Liver (tissue), 9 donors: Measurements from ENCODE around the gene TDRD9. TPM values are rescaled to one million over a fixed set of nuclear protein-coding genes. Genes with fewer than 3 reads are reported as not detected.

Experiments
- DNase-seq: peaks from one replicate; pipeline ENCODE4 v3.0.0-alpha.2; 2017; ENCODE audit warnings: low spot score
- H3K27ac ChIP-seq, 2 donors: one replicate each; pipeline ENCODE4 v1.7.0; 2013; ENCODE audit warnings: inconsistent platforms in 2 of 2, low read length in 2 of 2, control low read depth in 1 of 2, low read depth in 1 of 2, mild to moderate bottlenecking in 1 of 2
- H3K27me3 ChIP-seq, 4 donors: one replicate each; pipeline versions ENCODE4 v1.6.1 to v1.7.0; 2013; ENCODE audit warnings: low read length in 3 of 4, inconsistent platforms in 1 of 4, mild to moderate bottlenecking in 1 of 4, moderate library complexity in 1 of 4; ENCODE audit not compliant: control insufficient read depth in 4 of 4, insufficient read depth in 4 of 4
- H3K36me3 ChIP-seq, 4 donors: one replicate each; pipeline versions ENCODE4 v1.6.1 to v1.7.0; 2013; ENCODE audit warnings: low read length in 3 of 4, mild to moderate bottlenecking in 3 of 4, low read depth in 1 of 4, moderate library complexity in 1 of 4; ENCODE audit not compliant: control insufficient read depth in 4 of 4, insufficient read depth in 3 of 4
- H3K4me1 ChIP-seq, 4 donors: one replicate each; pipeline versions ENCODE4 v1.6.1 to v1.7.0; 2013; ENCODE audit warnings: low read length in 3 of 4, mild to moderate bottlenecking in 3 of 4, moderate library complexity in 1 of 4; ENCODE audit not compliant: control insufficient read depth in 4 of 4, insufficient read depth in 4 of 4
- H3K4me3 ChIP-seq, 3 donors: one replicate each; pipeline versions ENCODE4 v1.6.1 to v1.7.0; 2013; ENCODE audit warnings: low read length in 3 of 3, control low read depth in 1 of 3, low read depth in 1 of 3, mild to moderate bottlenecking in 1 of 3
- H3K9ac ChIP-seq, 2 donors: one replicate each; pipeline ENCODE4 v1.7.0; 2013; ENCODE audit warnings: low read length in 2 of 2, mild to moderate bottlenecking in 2 of 2, moderate library complexity in 2 of 2, control low read depth in 1 of 2, low read depth in 1 of 2
- H3K9me3 ChIP-seq, 4 donors: one replicate each; pipeline versions ENCODE4 v1.6.1 to v1.7.0; 2013; ENCODE audit warnings: low read length in 3 of 4; ENCODE audit not compliant: control insufficient read depth in 4 of 4
- ATF3 ChIP-seq: IDR thresholded peaks from 2 replicates; pipeline ENCODE4 v1.6.1; 2016; ENCODE audit warnings: antibody characterized with exemption
- CTCF ChIP-seq: fragments of 150-350 bp; IDR thresholded peaks from 2 replicates; pipeline ENCODE4 v1.5.1; 2017; ENCODE audit warnings: improper control_type of control experiment, low read depth, low read length; ENCODE audit not compliant: missing input control
- EGR1 ChIP-seq, 2 donors: IDR thresholded peaks; 2 replicates each; pipeline ENCODE4 v1.6.1; 2016 to 2018; ENCODE audit warnings: antibody characterized with exemption in 2 of 2, low read depth in 2 of 2
- FOXA1 ChIP-seq: IDR thresholded peaks from 2 replicates; pipeline ENCODE4 v1.6.1; 2016; ENCODE audit warnings: antibody characterized with exemption
- FOXA2 ChIP-seq: IDR thresholded peaks from 2 replicates; pipeline ENCODE4 v1.6.1; 2016; ENCODE audit warnings: antibody characterized with exemption
- GABPA ChIP-seq, 2 donors: IDR thresholded peaks in 1 of 2; conservative IDR thresholded peaks in 1 of 2; 2 replicates each; pipeline ENCODE4 v1.6.1; 2016; ENCODE audit warnings: antibody characterized with exemption in 2 of 2, mild to moderate bottlenecking in 1 of 2, moderate library complexity in 1 of 2
- HNF4A ChIP-seq, 2 donors: conservative IDR thresholded peaks; 2 replicates each; pipeline ENCODE4 v1.6.1; 2016; ENCODE audit warnings: antibody characterized with exemption in 2 of 2, mild to moderate bottlenecking in 2 of 2
- HNF4G ChIP-seq: IDR thresholded peaks from 2 replicates; pipeline ENCODE4 v1.6.1; 2016; ENCODE audit warnings: antibody characterized with exemption
- JUND ChIP-seq, 2 donors: IDR thresholded peaks; 2 replicates each; pipeline ENCODE4 v1.6.1; 2016; ENCODE audit warnings: antibody characterized with exemption in 2 of 2
- NR2F2 ChIP-seq: IDR thresholded peaks from 2 replicates; pipeline ENCODE4 v1.6.1; 2016; ENCODE audit warnings: antibody characterized with exemption
- RAD21 ChIP-seq, 2 donors: IDR thresholded peaks; 2 replicates each; pipeline ENCODE4 v1.6.1; 2016; ENCODE audit warnings: antibody characterized with exemption in 2 of 2, mild to moderate bottlenecking in 2 of 2
- REST ChIP-seq: IDR thresholded peaks from 2 replicates; pipeline ENCODE4 v1.6.1; 2016; ENCODE audit warnings: antibody characterized with exemption, mild to moderate bottlenecking
- RXRA ChIP-seq, 2 donors: IDR thresholded peaks; 2 replicates each; pipeline ENCODE4 v1.6.1; 2017 to 2018; ENCODE audit warnings: antibody characterized with exemption in 2 of 2, mild to moderate bottlenecking in 1 of 2
- SP1 ChIP-seq: IDR thresholded peaks from 2 replicates; pipeline ENCODE4 v1.6.1; 2018; ENCODE audit warnings: antibody characterized with exemption, mild to moderate bottlenecking
- TAF1 ChIP-seq: conservative IDR thresholded peaks from 2 replicates; pipeline ENCODE4 v1.6.1; 2016; ENCODE audit warnings: antibody characterized with exemption, mild to moderate bottlenecking
- YY1 ChIP-seq: IDR thresholded peaks from 2 replicates; pipeline ENCODE4 v1.6.1; 2016; ENCODE audit warnings: antibody characterized with exemption, mild to moderate bottlenecking
- ZBTB33 ChIP-seq: IDR thresholded peaks from 2 replicates; pipeline ENCODE4 v1.6.1; 2016; ENCODE audit warnings: antibody characterized with exemption
- WGBS: extraction: QIAGEN DNeasy Blood & Tissue Kit; methylation state at CpG from one replicate; pipeline ENCODE4 v1.1.7; 2013; 5-methylcytosine and 5-hydroxymethylcytosine counted together
- polyA plus RNA-seq, 2 donors: library from polyadenylated mRNA; stranded (reverse) in 1 of 2; unstranded in 1 of 2; fragments of 200-250 nt in 1 of 2; fragments of >200 nt in 1 of 2; fragmentation: Nextera tagmentation in 1 of 2; extraction: Ambion mirVana in 1 of 2; gene quantifications; one replicate each; pipeline versions ENCODE4 v1.2.1 to v1.2.3, GENCODE V29; 2013 to 2015
- total RNA-seq, 2 donors: library from RNA; depleted of rRNA; stranded (reverse); fragments of >200 nt; gene quantifications; one replicate each; pipeline ENCODE4 v1.2.3, GENCODE V29; 2014
- TF ChIP-seq, protein P1 (sequence below): IDR thresholded peaks from 2 replicates; pipeline ENCODE4 v1.6.1; 2016; ENCODE audit warnings: antibody characterized with exemption
- donor health status: healthy.
- donor health status: healthy.
- donor health status: healthy.
- donor health status: healthy.
- donor health status: healthy.

Gene TDRD9
- total and polyA plus RNA-seq, 4 donors = 0.12 to 1.0 (median 0.46) TPM

- H3K4me3 ChIP-seq = no peak overlapping the region
- DNase-seq = no peak
- H3K27me3 ChIP-seq = no peaks in the 10 kb centered on the region
- no peaks in the 10 kb centered on the region for H3K36me3 ChIP-seq
- no peak for TF ChIP-seq JUND (IDR thresholded peaks at IDR 0.05)
- no peak for TF ChIP-seq FOXA2
- no peak for TF ChIP-seq TAF1
- no peak for TF ChIP-seq EGR1 (IDR thresholded peaks at IDR 0.05; ENCODE audit: low read depth in 2 of 2)
- no peak for TF ChIP-seq FOXA1
- TF ChIP-seq REST = no peak
- no peak for TF ChIP-seq GABPA (IDR thresholded peaks at IDR 0.05 in 1 of 2, conservative IDR thresholded peaks at IDR 0.05 in 1 of 2)
- TF ChIP-seq CTCF = no peak
- no peak for TF ChIP-seq SP1
- no peak for TF ChIP-seq RAD21 (IDR thresholded peaks at IDR 0.05)
- TF ChIP-seq NR2F2 = no peak
- no peak for TF ChIP-seq ZBTB33
- no peak for TF ChIP-seq YY1
- TF ChIP-seq HNF4G = no peak
- TF ChIP-seq HNF4A (conservative IDR thresholded peaks at IDR 0.05) = no peak
- TF ChIP-seq, protein P1, sequence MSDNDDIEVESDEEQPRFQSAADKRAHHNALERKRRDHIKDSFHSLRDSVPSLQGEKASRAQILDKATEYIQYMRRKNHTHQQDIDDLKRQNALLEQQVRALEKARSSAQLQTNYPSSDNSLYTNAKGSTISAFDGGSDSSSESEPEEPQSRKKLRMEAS = no peak
- no peak for TF ChIP-seq RXRA (IDR thresholded peaks at IDR 0.05)
- no peak for TF ChIP-seq ATF3
- WGBS = 81% methylated on average over 8 of the region's 8 CpGs
- H3K9ac ChIP-seq = no peak overlapping the region
- H3K9me3 ChIP-seq = no peaks in the 10 kb centered on the region
- H3K27ac ChIP-seq = no peak overlapping the region
- H3K4me1 ChIP-seq = no peaks in the 10 kb centered on the region
Measured at GRCh38 chr14:104005489-104005888, 77.2 kb downstream of the TDRD9 start.

DNA sequence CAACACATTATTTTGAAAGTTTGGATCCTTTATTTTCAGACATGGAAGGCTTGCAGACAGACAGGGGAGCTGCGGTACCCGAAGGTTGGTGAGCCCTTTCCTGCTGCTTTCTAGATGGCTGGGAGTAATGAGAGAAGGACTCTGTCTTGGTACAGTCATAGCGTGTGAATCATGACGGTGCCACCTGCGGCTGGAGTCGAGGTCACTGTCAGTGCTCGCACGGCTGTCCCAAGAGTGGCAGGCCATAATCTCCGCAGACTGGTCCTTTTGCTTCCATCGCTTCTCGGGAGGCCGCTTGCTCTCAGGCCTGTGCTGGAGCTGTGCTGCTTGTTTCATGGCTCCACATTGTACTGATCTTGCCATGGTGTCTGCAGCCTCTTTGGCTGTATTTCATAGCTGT lies 78.9 kb downstream of the TDRD9 start:
- WGBS = 94% methylated on average over 12 of the region's 12 CpGs
- no peak for DNase-seq
- TF ChIP-seq FOXA1 (no peak), REST (no peak)

More for the DNA sequence above, 78.9 kb downstream of the TDRD9 start:
- Histone ChIP-seq H3K9ac (no peak overlapping the region), H3K9me3 (no peaks in the 10 kb centered on the region), H3K27me3 (no peaks in the 10 kb centered on the region), H3K36me3 (no peaks in the 10 kb centered on the region), H3K4me3 (no peak overlapping the region), H3K27ac (no peak overlapping the region), H3K4me1 (no peaks in the 10 kb centered on the region)
